ENCODE results near the gene SLC5A12.

GRCh38 chr11:26632691-26633159, 89.1 kb downstream of the SLC5A12 start:
- TF ChIP-seq CTCF (conservative IDR thresholded peaks at IDR 0.05 in 1 of 2, IDR thresholded peaks at IDR 0.05 in 1 of 2; ENCODE audit: extremely low read depth in 1 of 2, insufficient read depth in 1 of 2, low read depth in 1 of 2, low read length in 2 of 2) (no peak), EZH2 (IDR thresholded peaks at IDR 0.05; ENCODE audit: borderline replicate concordance, low read length) (no peak)
